GM19468 (cell line): ENCODE data around the gene VPREB3.

Experiments used
- ATAC-seq: cut with Tn5 transposase; IDR thresholded peaks from one replicate; pipeline ENCODE4 v1.9.1; 2021; ENCODE audit warnings: mild to moderate bottlenecking, moderate library complexity, moderate number of reproducible peaks; ENCODE audit not compliant: unreplicated experiment; ENCODE audit errors: extremely low read depth

VPREB3 gene

GRCh38 chr22:23783265-23784150, 29.3 kb upstream of the VPREB3 start:
- no peak for ATAC-seq

DNA sequence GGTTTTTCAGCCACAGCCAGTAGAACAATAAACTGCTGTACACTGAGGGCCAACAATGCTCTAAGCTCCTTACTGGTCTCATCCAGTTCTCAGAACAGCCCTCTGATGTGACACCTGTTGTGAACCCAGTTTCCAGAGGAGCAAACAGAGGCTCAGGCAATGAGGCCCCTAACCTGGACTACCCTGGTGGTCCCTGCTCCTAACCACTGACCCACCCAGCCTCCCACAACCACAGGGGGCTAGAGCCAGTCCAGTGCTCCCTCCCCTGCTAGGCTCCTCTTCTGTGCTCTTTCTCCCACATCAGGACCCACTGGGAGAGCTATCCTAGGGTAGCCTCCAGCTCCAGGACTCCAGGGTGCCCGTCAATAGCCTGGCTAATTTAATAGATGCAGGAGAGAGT, 28.5 kb upstream of the VPREB3 start:
- no peak for ATAC-seq

DNA sequence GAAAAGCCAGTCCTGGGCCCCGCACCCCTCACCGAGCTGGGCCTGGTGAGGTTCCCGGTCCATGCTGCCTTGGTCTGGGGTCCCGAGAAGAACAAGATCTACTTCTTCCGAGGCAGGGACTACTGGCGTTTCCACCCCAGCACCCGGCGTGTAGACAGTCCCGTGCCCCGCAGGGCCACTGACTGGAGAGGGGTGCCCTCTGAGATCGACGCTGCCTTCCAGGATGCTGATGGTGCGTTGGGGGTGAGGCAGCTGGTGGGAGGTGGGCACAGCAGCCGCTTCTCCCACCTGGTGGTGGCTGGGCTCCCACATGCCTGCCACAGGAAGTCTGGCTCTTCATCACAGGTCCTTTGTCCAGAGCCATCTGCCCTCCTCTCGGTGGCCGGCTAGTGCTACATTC, 28.0 kb upstream of the VPREB3 start:
- ATAC-seq: no peak

DNA sequence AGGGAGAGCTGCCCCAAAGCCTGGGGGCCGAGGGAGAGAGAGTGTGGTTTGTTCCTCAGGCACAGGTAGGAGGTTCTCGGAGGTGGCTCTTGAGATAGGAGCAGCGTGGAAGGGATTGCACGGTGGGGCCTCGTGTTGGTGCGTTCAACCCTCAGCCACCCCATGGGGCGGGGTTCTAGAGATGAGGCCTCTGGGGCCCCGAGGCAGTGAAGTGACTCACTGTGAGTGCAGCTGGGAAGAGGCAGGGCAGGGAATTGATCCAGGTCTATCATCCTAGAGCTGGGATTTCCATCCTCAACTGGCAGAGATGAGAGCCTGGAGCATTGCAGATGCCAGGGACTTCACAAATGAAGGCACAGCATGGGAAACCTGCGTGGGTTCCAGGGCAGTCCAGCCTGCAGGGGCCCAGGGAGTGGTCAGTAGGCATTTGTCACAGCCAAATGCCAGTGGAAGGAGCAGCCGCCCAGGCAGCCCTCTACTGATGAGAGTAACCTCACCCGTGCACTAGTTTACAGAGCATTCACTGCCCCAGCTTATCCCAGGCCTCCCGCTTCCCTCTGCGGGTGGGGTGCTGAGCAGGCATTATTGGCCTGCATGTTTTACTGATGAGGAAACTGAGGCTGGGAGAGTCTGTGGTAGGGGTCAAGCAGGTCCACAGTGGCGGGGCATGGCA, 27.4 kb upstream of the VPREB3 start:
- ATAC-seq: no peak

GRCh38 chr22:23781065-23781464, 26.8 kb upstream of the VPREB3 start:
- no peak for ATAC-seq

- ATAC-seq: no peak
Measured at GRCh38 chr22:23780146-23780748, 26.0 kb upstream of the VPREB3 start.

DNA sequence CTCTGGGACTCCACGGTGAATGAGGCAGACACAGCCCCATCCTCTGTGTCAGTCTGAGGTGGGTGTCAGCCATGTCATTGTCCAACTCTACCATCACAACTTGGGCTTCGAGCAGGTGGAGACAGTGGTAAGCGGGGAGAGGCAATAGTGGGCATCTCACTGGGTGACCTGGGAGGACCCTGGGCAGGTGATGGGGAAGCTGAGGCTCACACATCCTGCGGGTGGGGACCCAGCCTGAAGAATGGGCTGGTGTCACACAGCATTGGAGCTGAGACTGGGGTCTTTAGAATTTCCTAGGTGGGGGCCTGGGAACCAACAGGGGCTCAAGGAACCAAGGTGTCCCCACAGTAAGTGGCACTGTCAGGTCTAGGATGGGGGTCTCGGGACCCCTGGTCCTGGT, 25.5 kb upstream of the VPREB3 start:
- no peak for ATAC-seq

- no peak for ATAC-seq
Measured at GRCh38 chr22:23779083-23779482, 24.9 kb upstream of the VPREB3 start.

DNA sequence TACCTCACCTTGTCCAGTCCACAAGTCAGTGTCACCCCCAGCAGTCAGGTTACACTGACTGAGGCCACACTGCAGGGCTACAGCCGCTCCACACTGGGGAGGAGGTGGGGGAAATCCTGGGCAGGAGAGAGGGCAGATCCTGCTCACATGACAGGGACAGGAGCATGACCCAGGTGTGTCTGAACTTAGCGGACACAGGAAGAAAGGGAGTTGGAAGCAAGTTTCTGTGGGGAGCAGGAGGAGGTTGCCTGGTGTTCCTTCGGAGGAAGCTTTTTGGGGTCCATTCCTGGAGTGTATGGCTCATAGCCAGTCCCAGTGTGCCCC, 24.3 kb upstream of the VPREB3 start:
- no peak for ATAC-seq

DNA sequence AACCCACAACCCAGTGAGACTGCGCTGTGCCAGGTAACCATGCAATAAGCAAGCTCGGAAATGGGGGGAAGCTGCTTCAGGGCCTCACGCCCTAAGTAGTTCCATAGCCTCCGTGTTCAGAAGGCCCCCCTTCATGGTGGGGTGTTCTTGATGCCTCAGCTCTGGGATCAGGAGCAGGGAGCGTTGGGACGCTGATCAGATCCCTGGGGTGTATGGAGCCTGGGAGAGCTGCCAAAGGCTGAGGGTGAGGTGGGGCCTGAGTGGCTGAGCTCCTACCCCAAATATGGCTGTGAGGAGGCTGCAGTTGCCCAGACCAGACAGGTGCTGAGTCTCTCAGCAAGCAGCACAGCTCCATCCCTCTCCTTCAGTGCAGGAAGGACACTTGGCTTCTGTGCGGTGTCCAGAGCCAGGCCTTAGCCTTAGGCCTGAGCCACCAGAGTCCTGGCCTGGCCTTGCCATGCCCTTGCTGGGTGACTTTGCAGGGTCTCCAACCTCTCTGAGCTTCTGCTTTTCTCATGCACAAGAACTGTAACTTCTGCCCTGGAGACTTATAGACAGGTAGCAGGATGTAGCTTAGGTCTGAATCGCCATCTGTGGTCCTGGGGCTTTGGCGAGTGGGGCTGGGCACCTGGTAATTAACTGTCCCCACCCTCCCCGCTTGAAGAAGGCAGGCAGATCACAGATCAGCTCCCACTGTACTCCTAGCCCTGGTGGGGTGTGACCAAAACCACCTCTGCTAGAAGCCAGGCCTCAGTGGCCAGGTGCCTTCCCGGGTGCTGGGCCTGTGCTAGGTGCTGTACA, 23.8 kb upstream of the VPREB3 start:
- no peak for ATAC-seq

DNA sequence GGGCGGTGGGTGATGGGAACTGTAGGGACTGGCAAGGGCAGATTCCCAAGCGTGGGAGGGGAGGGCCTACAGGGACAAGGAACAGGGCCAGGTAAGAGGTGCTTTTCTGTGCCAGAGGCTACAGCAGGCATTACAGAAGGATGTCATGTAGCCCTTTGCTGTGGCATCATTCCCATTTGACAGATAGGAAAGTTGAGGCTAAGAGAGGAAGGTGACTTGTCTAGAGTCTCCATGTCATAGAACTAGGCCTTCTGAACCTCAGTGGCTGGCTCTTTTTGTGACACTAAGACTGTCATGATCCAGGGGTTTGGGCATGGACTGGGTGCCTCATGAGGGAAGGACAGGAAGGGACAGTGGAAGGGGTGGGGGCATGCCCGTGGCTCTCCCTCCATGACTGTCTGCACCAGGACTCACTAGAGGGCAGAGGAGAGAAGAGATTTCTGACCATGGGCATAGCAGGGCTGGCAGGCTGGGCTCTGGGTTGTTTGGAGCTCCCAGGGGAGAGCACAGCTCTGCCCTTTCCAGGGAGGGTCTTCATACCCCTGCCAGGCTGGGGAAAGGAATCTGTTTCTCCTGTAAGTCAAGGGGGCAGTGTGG, 21.7 kb upstream of the VPREB3 start:
- ATAC-seq: no peak

DNA sequence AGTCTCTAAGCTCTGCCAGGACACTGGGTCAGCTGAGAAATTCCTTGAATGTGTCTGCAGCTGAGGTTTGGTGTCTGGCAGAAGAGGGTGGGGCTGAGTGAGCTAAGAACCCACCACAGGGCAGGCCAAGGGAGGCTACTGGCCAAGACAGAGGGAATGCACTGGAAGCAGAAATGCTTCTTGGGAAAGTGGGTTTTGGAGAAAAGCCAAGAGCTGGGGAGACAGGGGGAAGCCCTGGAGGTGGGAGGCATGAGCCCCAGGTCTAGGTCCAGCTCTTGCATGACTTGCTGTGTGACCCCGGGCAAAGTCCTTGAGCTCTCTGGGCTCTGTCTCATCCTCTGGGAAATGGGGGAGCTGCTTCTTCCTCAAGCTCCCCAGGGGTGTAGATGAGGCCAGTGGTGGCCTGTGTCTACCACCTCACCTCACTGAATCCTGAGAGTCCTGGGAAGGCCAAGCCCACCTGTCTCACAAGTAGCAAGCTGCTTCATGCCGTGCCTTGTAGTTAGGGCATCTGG, 20.8 kb upstream of the VPREB3 start:
- no peak for ATAC-seq

GRCh38 chr22:23774114-23774921, 20.1 kb upstream of the VPREB3 start:
- ATAC-seq: no peak

- no peak for ATAC-seq
Measured at GRCh38 chr22:23773483-23774113, 19.4 kb upstream of the VPREB3 start.

- no peak for ATAC-seq
Measured at GRCh38 chr22:23772649-23773473, 18.6 kb upstream of the VPREB3 start, which contains the start of gene MMP11. Gene MMP11, plus strand, starts transcription at chr22:23772849. Its CDS starts 22 bp downstream, at chr22:23772871.

DNA sequence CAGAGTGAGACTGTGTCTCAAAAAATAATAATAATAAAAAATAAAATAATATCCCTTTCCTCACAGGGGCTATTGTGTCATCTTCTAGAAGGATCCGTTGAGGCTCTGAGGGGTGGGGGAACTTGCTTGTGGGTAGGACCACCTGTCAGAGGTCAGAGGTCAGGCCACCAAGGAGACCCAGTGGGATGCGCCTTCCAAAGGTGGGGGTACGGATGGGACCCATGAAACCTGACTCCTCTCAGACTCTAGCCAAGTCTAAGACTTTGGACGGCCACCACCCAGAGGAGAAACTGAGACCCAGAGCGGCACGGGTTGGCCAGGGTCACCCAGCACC, 18.1 kb upstream of the VPREB3 start:
- ATAC-seq: no peak

DNA sequence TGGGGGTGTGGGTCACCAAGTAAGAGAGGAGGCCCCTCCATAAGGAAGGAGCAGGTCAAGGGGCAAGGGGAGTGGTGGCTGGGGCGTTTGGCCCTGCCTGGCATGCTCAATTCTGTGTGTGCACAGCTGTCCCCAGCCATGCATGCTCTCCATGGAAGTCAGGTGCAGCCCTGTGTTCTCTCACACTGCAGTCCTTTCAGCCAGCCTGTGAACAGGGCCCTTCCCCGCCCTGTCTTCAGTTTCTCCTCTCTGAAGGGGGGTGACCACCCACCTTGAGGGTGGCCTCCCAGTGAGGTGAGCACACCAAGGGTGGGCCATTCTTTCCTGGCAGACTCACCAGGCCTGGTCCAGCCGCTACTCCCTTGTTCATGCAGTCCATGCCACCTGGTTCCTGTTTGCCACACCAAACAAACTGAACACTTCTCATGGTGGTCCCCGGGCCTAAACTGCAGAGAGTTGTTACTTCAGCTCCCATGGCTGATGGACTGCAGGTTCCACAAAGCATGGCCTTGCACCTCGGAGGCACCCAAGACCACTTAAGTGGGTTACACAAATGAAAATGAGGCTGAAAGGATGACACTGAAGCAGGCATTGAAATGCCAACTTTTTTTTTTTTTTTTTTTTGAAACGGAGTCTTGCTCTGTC, 15.2 kb upstream of the VPREB3 start:
- ATAC-seq: no peak
